HG03175 (cell line): ENCODE data around the gene ZNF765.
A peak's percentile ranks its signal among the peaks of the same experiment; 100 is the strongest.
"Not testable (repeated sequence)": the region's sequence is repeated elsewhere in the genome, so short reads cannot be mapped to it uniquely, and the experiment has no call there.

Experiments used
- ATAC-seq: cut with Tn5 transposase; IDR thresholded peaks from one replicate; pipeline ENCODE4 v1.9.1; 2021; ENCODE audit warnings: mild to moderate bottlenecking, moderate library complexity; ENCODE audit not compliant: unreplicated experiment

ZNF765 gene

DNA sequence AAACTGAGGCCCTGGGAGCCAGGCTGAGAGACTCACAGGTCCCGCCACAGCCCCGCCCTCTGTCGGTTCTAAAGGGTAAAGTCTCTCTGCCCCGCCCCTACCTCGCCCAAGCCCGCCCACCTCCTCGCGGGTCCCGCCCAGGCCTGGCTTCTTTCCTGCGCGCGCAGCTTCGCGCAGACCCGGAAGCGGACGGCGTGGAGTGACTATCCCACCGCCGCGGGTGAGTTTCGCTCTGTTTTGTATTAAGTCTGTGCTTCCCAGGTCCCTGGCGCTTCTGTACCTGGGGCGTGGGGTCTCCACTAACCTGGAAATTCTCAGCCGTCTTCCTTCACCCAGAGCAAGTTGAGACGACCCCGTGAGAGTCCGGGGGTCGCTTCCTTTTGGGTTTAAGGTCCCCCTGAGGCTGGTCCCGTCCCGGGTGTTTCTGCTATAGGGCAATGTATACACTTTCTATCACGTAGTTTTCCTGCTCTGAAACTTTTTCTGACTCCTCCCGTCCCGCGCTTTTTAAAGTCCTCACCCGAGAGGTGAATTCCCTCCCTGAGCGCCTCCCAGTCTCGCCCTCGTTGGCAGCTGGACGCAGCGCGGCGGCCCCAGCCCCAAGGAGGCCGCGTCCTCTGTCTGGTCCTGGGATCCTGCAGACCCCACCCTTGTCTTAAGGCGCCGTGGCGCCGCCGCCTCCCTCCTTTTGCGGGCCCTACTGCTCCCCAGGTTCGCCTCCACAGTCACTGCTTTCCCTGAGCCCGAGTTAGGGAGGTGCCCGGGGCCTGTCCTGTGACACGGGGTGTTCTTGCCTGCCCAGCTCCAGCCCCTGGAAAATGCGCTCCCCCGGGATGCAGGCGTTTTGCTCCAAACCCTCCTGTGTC is at the start of gene ZNF765:
Gene ZNF765, plus strand, starts transcription at position 176 of the 866 bp plus-strand sequence. CDS start 2,867 bp downstream, outside the sequence.
- peak; percentile 90 for ATAC-seq

GRCh38 chr19:53355739-53356138 is 39.2 kb upstream of the ZNF765 start:
- no peak for ATAC-seq

- no peak for ATAC-seq
These were observed 36.9 kb upstream of the ZNF765 start for GRCh38 chr19:53357821-53358581.

GRCh38 chr19:53360056-53360455 is 34.9 kb upstream of the ZNF765 start:
- not testable (repeated sequence) for ATAC-seq

DNA sequence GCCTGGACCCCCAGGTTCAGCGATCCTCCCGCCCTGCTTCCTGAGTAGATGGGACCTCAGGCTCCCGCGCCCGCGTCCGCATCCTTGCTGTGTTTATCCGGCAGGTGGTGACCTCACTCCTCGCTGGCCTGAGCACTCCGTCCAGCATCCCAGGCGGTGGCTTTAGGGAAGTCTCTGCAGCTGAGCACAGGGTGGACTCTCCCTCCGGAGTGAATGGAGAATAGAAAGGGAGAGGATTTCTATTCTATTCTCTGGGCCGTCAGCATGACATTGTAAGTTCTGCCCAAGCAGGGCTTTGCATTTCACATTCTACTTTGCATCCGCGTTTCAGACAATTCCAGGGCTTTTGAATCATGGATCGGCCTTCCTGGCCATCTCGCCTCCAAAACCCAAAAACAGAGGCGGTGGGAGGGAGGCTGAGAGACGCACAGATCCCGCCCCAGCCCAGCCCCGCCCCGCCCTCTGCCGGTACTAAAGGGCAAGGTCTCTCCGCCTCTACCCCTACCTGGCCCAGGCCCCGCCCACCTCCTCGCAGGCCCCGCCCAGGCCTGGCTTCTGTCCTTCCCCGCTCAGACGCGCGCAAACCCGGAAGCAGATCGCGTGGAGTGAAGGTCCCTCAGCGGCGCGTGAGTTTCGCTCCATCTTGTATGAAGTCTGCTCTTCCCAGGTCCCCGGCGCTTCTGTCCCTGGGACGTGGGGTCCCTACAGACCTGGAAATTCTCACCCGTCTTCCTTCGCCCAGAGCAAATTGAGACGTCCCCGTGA is 29.6 kb upstream of the ZNF765 start, which contains the start of gene ZNF525:
Gene ZNF525, plus strand, starts transcription at position 572 of the 765 bp plus-strand sequence. CDS start 6,577 bp downstream, outside the sequence.
- peak; percentile 97 for ATAC-seq

GRCh38 chr19:53365899-53366493 is 29.0 kb upstream of the ZNF765 start:
- ATAC-seq, result peak; percentile 27

DNA sequence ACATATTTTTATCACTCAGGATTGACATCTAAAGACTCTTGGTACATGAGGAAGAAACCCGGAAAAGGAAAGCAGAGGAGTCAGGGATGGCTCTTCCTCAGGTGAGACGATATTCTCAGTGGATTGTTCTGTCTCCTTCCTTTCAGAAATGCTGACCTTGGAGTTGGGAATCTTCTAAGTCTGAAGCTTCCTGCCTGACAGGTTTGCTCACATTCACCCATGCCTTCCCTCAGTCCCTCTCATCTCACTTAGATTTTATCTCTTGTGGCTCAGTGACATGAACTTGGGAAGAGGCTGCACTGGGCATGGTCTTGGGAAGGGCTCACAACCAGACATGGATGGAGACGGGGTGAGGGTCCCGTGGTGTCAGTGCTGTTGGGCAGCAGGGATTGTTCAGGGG is 22.8 kb upstream of the ZNF765 start:
- no peak for ATAC-seq

DNA sequence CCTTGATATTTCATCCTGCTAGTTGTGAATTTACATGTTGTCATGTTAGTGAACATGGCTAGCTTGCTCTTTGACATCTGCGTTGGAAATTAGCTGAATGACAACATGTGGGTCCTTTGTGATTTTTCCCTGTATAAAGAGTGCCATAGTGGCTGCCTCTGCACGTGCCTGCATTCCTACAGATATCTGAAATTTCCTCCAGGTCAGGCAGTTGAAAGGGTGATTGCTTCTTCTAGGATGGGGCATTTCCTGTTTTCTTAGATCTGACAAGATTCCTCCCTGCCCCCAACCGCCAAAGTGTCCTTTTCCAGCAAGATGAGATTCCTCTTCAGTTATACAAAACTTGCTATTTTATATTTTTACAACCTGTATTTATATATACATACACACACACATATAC is 20.7 kb upstream of the ZNF765 start:
- no peak for ATAC-seq

- ATAC-seq, result no peak
These were observed 20.2 kb upstream of the ZNF765 start for GRCh38 chr19:53374743-53375142.

DNA sequence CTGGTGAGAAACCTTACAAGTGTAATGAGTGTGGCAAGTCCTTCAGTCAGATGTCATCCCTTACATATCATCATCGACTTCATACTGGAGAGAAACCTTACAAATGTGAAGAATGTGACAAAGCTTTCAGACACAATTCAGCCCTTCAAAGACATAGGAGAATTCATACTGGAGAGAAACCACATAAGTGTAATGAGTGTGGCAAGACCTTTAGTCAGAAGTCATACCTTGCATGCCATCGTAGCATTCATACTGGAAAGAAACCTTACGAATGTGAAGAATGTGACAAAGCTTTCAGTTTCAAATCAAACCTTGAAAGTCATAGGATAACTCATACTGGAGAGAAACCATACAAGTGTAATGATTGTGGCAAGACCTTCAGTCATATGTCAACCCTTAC is 13.6 kb upstream of the ZNF765 start:
- ATAC-seq, result no peak

- no peak for ATAC-seq
These were observed 6.8 kb upstream of the ZNF765 start for GRCh38 chr19:53388168-53388567.

GRCh38 chr19:53388904-53389303 is 6.0 kb upstream of the ZNF765 start:
- no peak for ATAC-seq

DNA sequence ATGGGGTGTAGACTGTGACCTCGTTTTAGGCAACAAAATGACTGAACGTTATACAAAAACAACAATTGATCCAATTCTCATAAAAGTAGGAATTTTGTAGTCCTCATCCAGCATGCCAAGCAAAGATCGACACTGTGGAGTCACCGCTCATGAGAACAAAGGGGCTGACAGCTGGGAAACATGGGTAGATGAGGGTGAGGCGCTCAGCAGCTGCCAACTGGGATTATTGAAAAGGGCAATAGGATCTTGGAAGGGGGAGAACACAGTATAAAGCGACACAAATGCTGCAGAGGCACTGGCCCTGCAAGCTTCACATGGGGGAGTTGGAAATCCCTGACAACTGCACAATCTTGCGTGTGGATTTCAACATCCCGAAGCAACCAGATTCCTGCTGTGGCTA is 5.4 kb upstream of the ZNF765 start:
- no peak for ATAC-seq

DNA sequence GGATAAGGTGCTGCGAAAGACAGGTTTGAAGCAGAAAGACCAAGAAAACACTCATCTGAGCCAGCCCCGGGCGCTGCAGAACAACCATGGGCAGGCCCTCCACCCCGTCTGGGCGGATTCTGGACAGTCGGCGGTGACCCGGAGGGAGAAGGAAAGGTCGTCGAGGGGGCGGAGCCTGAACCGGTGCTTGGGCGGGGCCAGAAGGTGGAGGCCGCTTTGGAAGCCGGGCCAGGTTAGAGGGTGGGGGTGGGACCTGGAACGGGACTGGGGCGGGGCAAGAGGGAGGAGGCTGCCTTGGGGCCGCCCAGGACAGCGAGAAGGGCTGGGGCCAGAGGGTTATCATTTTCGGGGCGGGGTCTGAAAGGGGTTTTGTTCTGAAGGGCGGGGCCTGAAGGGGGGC is 5.0 kb upstream of the ZNF765 start:
- no peak for ATAC-seq

DNA sequence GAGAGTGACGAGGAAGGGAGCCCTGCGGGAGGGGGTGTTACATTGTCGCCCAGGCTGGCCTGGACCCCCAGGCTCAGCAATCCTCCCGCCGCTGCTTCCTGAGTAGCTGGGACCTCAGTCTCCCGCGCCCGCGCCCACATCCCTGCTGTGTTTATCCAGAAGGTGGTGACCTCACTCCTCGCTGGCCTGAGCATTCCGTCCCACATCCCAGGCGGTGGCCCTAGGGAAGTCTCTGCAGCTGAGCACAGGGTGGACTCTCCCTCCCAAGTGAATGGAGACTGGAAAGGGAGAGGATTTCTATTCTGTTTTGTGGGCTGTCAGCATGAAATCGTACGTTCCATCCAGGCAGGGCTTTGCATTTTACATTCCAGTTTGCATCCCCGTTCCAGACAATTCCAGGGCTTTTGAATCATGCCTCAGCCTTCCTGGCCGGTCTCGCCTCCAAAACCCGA is 401 bp upstream of the ZNF765 start:
- peak; percentile 15 for ATAC-seq

DNA sequence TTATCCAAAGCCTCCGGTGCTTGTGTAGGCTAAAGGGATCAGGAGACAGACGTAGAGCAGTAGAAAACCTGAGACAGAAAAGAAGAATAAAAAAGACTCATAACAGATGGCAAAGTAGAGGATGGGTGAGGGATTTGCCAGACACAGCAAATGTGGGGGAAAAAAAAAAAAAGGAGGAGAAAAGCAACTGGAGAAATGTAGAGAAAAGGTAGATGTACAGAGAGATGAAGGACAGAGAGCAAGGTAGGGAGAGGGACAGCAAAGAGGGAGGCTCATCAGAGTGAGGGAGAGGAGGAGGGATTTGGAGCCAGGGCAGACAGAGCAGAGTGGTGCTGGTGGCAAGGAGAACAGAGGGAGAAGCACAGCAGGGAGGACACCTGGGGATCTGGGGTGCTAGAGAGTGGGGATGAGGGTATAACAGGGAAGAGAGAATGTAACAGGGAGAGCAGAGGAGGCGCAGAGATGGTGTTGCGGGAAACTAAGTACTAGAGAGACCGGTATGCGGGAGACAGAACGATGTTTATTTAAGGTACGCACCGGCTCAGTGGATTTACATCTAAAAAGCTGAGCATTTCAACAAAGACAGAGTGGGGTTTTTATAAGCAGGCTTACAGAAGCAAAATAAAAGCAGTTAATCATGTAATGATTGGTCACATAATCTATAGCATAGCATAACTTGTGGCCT is 1.0 kb downstream of the ZNF765 start:
- not testable (repeated sequence) for ATAC-seq

GRCh38 chr19:53396525-53396868 is 1.5 kb downstream of the ZNF765 start:
- no peak for ATAC-seq

DNA sequence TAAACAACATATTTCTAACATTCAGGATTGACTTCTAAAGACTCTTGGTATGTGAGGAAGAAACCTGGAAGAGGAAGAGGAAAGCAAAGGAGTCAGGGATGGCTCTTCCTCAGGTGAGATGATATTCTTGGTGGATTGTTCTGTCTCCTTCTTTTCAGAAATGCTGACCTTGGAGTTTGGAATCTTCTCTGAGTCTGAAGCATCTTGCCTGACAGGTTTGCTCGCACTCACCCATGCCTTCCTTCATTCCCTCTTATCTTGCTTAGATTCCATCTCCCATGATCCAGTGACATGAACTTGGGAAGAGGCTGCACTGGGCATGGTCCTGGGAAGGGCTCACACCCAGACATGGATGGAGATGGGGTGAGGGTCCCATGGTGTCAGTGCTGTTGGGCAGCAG is 3.0 kb downstream of the ZNF765 start:
- not testable (repeated sequence) for ATAC-seq

GRCh38 chr19:53409505-53410204 is 14.7 kb downstream of the ZNF765 start:
- no peak for ATAC-seq
